Kidney (tissue), 22 donors: ENCODE measurements around the gene MYOCOS. TPM values are rescaled to one million over a fixed set of nuclear protein-coding genes. Genes with fewer than 3 reads are reported as not detected.
A peak's percentile ranks its signal among the peaks of the same experiment; 100 is the strongest.

ENCODE experiments used
- DNase-seq, 5 donors: peaks; one replicate each; pipeline ENCODE4 v3.0.0-alpha.2; 2013 to 2020
- FAIRE-seq: peaks from 2 replicates; lab custom pipeline; 2012; peaks lifted over from hg19 to GRCh38; lab: Jason Lieb, UNC
- H3K27ac ChIP-seq, 2 donors: one replicate each; pipeline ENCODE4 v1.7.0; 2013; ENCODE audit warnings: low read depth in 2 of 2, low read length in 2 of 2, inconsistent platforms in 1 of 2
- H3K27me3 ChIP-seq: one replicate; pipeline ENCODE4 v1.7.1; 2013; ENCODE audit warnings: low read length, inconsistent platforms; ENCODE audit not compliant: control insufficient read depth, insufficient read depth
- H3K36me3 ChIP-seq, 3 donors: one replicate each; pipeline versions ENCODE4 v1.7.0 to v1.7.1; 2013; ENCODE audit warnings: low read length in 3 of 3, control low read depth in 1 of 3, inconsistent platforms in 1 of 3; ENCODE audit not compliant: insufficient read depth in 3 of 3, control insufficient read depth in 2 of 3
- H3K4me1 ChIP-seq, 3 donors: one replicate each; pipeline versions ENCODE4 v1.7.0 to v1.7.1; 2013; ENCODE audit warnings: low read length in 3 of 3, inconsistent platforms in 1 of 3, low read depth in 1 of 3; ENCODE audit not compliant: control insufficient read depth in 2 of 3, insufficient read depth in 2 of 3
- H3K4me3 ChIP-seq, 3 donors: one replicate each; pipeline versions ENCODE4 v1.7.0 to v1.8.1; 2013; ENCODE audit warnings: low read length in 3 of 3, control low read depth in 1 of 3, inconsistent platforms in 1 of 3
- H3K9ac ChIP-seq, 3 donors: one replicate each; pipeline versions ENCODE4 v1.7.0 to v1.7.1; 2013; ENCODE audit warnings: low read length in 3 of 3, control low read depth in 1 of 3, inconsistent platforms in 1 of 3
- H3K9me3 ChIP-seq, 3 donors: one replicate each; pipeline versions ENCODE4 v1.7.0 to v1.7.1; 2013; ENCODE audit warnings: low read length in 3 of 3, control low read depth in 1 of 3, inconsistent platforms in 1 of 3; ENCODE audit not compliant: control insufficient read depth in 2 of 3, insufficient read depth in 1 of 3
- intact Hi-C: fragments of 100-400 bp; cut with DNase I; formaldehyde crosslinking; loops from one replicate; pipeline ENCODE4 v1.11.1; 2022
- long read RNA-seq, 10 donors: library from polyadenylated mRNA in 1 of 10; unstranded in 1 of 10; transcript quantifications; one replicate each; pipeline ENCODE4 v2.0.0 and lab custom pipeline, GENCODE V29; 2021 to 2026
- polyA plus RNA-seq: library from polyadenylated mRNA; stranded (reverse); fragments of 350-450 nt; fragmentation: Illumina TruSeq; extraction: RNeasy Lipid Tissue Mini Kit (QIAGEN cat#74804); gene quantifications from one replicate; pipeline ENCODE4 v1.2.3, GENCODE V29; 2014; ENCODE audit warnings: low read depth, low replicate concordance; ENCODE audit not compliant: insufficient read depth
- total RNA-seq: library from RNA; stranded (reverse); fragmentation: NEBNext Ultra II Directional; extraction: Animal tissue kit (Norgen Biotek cat#: 25700); gene quantifications from one replicate; pipeline ENCODE4 v1.2.1, GENCODE V29; 2021
- TF ChIP-seq, protein P1 (sequence below): IDR thresholded peaks from 3 replicates; pipeline ENCODE4 v1.5.1; 2012; ENCODE audit warnings: mild to moderate bottlenecking, moderate library complexity, borderline replicate concordance; ENCODE audit not compliant: insufficient read depth; ENCODE audit errors: extremely low read depth
- donor health status: control.
- donor health status: control.
- donor health status: control.
- donor health status: control.
- donor health status: control.
- donor health status: DM: yes; HTN: yes; CAD: no.
- donor health status: Normal renal cell carcinoma (clear cell type).

MYOCOS gene, protein sequence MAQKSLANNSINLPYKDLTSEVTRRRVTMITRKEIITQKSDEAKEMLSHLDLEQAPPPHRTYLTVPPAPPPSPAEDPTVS
- total RNA-seq (0.54 TPM), polyA plus RNA-seq (0.54 TPM)
- long read RNA-seq, donor 1 = 0 reads
- long read RNA-seq, donor 2 = 0 reads
- long read RNA-seq, donor 3 = 0 reads
- long read RNA-seq, donor 4 = 0 reads
- long read RNA-seq, donor 5 = 0 reads
- long read RNA-seq, donor 6 = 0 reads
- long read RNA-seq, donor 7, partial matches to known transcripts = 0 of 1 reads
- long read RNA-seq, donor 7, other reads (novel, unspliced or antisense) = 1 of 1 reads
- long read RNA-seq, donor 8 = 0 reads
- long read RNA-seq, donor 9 = 0 reads
- long read RNA-seq, donor 10 = 0 reads

DNA sequence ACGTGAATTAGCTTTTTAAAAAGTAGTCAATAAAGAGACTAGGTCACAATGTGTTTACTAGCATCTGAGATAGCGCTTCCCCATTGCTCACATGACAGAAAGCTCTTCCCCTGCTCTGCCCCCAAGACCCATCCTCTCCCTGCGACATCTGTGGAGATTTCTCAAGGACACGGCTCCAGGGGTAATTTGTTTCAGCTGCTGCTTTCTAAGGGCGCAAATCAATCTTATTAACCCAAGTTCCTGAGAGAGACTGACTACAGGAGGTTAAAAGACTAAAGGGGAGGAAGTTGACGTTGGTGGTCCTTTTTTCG lies at the start of gene MYOCOS:
TSS of gene MYOCOS (plus strand) at position 92 of the 311 bp plus-strand sequence. CDS start 1,641 bp downstream, outside the sequence.
- no peak within 1 kb of the TSS for H3K27ac ChIP-seq
- intact Hi-C loops = no loop called here
- FAIRE-seq = no peak
- no peaks in the 10 kb centered on the region for H3K9me3 ChIP-seq
- no peaks in the 10 kb centered on the region for H3K27me3 ChIP-seq
- H3K4me1 ChIP-seq = peaks cover 0 to 2% (median 0%) of the 10 kb centered on the region in 3 donors
- H3K36me3 ChIP-seq = no peaks in the 10 kb centered on the region
- no peak within 1 kb of the TSS for H3K4me3 ChIP-seq
- no peak within 1 kb of the TSS for H3K9ac ChIP-seq
- TF ChIP-seq, protein P1, sequence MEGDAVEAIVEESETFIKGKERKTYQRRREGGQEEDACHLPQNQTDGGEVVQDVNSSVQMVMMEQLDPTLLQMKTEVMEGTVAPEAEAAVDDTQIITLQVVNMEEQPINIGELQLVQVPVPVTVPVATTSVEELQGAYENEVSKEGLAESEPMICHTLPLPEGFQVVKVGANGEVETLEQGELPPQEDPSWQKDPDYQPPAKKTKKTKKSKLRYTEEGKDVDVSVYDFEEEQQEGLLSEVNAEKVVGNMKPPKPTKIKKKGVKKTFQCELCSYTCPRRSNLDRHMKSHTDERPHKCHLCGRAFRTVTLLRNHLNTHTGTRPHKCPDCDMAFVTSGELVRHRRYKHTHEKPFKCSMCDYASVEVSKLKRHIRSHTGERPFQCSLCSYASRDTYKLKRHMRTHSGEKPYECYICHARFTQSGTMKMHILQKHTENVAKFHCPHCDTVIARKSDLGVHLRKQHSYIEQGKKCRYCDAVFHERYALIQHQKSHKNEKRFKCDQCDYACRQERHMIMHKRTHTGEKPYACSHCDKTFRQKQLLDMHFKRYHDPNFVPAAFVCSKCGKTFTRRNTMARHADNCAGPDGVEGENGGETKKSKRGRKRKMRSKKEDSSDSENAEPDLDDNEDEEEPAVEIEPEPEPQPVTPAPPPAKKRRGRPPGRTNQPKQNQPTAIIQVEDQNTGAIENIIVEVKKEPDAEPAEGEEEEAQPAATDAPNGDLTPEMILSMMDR = no peak
- peak in 1 of 5 donors; percentile 19 for DNase-seq

DNA sequence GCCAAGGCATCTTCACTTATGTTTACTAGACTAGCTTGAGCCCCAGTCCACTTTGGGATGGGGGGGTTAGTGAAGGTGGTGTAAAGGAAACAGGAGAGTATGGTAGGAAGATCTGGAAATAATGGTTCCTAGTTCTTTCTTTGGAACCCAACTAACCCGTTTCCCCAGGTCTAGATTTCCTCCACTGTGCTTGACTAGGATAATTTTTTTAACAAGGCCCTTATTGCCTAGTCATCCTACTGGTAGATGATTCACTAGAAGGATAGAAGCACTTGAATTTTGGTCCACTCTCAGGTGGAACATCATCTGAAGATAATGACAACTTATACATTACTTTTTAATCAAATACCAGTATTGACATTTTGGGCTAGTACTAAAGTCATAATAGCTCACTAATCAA lies 45.9 kb upstream of the MYOCOS start:
- DNase-seq (no peak), FAIRE-seq (no peak)
- Histone ChIP-seq H3K4me1 (no peaks in the 10 kb centered on the region), H3K36me3 (peaks cover 9 to 62% (median 28%) of the 10 kb centered on the region in 3 donors), H3K4me3 (no peak overlapping the region), H3K27me3 (no peaks in the 10 kb centered on the region), H3K9me3 (no peaks in the 10 kb centered on the region), H3K9ac (no peak overlapping the region), H3K27ac (no peak overlapping the region)
- TF ChIP-seq, protein P1 = no peak
- intact Hi-C loops = no loop called here

DNA sequence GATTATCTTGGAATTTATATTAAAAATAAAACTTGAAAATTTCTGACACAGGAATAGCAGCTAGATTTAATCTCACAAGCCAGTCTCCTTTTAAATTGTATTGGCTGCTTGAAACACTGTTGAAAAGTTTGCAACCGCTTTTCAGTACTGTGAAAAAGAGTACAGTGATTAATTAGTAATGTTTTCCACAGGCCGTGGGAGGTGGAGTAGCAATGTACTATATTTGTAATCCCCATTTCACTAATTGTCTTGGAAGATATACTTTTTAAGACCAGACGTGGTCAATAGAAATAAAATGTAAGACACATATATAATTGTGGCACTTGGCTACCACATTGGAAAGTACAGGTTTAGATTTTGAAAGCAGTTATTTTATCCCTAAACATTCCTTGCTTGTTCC lies 40.8 kb upstream of the MYOCOS start:
- TF ChIP-seq, protein P1 = no peak
- Histone ChIP-seq H3K27ac (no peak overlapping the region), H3K27me3 (no peaks in the 10 kb centered on the region), H3K9ac (no peak overlapping the region), H3K4me3 (no peak overlapping the region), H3K4me1 (no peaks in the 10 kb centered on the region), H3K36me3 (peaks cover 15 to 70% (median 27%) of the 10 kb centered on the region in 3 donors), H3K9me3 (no peaks in the 10 kb centered on the region)
- no peak for FAIRE-seq
- intact Hi-C loops = loop anchor here (10.0 kb wide), 1 partner anchor 66 kb away; no protein-coding TSS in a partner anchor
- no peak for DNase-seq
